Endothelial cell of coronary artery (primary cell): ENCODE results near the gene GGA3. TPM values are rescaled to one million over a fixed set of nuclear protein-coding genes. Genes with fewer than 3 reads are reported as not detected.

Experiments used
- total RNA-seq: library from RNA; depleted of rRNA; stranded (reverse); fragments of >200 nt; gene quantifications from 2 replicates; pipeline ENCODE4 v1.2.3, GENCODE V29; 2014

The GGA3 gene, protein sequence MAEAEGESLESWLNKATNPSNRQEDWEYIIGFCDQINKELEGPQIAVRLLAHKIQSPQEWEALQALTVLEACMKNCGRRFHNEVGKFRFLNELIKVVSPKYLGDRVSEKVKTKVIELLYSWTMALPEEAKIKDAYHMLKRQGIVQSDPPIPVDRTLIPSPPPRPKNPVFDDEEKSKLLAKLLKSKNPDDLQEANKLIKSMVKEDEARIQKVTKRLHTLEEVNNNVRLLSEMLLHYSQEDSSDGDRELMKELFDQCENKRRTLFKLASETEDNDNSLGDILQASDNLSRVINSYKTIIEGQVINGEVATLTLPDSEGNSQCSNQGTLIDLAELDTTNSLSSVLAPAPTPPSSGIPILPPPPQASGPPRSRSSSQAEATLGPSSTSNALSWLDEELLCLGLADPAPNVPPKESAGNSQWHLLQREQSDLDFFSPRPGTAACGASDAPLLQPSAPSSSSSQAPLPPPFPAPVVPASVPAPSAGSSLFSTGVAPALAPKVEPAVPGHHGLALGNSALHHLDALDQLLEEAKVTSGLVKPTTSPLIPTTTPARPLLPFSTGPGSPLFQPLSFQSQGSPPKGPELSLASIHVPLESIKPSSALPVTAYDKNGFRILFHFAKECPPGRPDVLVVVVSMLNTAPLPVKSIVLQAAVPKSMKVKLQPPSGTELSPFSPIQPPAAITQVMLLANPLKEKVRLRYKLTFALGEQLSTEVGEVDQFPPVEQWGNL
- 9.4 and 10.7 TPM in 2 replicates for total RNA-seq

DNA sequence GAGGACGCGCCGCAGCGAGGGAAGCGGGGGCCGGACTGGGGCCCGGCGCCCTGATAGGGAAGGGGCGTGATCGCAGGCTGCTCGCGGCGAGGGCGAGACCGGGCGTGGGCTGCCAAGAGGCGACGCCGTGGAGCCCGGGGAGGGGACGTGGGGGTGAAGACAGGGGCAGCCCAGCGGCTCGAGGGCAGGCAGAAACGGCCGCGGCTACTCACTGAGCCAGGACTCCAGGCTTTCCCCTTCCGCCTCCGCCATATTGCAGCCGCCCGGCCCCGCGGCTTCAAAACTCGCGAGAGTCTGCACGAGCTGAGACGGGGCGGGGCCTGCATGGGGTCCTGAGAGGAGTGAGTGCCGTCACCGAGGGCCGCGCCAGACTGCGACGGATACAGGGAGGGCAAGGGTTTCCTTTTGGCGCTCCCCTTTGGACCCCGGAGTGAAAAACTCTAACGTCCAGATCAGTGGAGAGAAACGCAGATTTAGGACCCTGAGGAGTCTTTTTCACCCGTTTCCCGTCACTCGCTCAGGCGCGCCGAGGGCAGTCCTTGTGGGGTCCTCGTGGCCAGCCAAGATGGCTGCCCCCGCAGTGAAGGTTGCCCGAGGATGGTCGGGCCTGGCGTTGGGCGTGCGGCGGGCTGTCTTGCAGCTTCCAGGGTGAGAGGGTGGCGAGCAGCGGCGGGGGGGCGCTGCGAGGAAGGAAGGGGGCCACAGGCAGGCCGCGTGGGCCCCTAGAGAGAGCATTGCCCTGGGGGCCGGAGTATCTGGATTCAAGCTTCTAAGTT lies at the start of gene GGA3, which contains the start of gene MRPS7:
TSS of gene GGA3 (minus strand) at position 271 of the 776 bp plus-strand sequence. CDS start at position 252, 19 bp downstream.
TSS of gene MRPS7 (plus strand) at position 544 of the 776 bp plus-strand sequence. CDS start at position 566, 22 bp downstream.

DNA sequence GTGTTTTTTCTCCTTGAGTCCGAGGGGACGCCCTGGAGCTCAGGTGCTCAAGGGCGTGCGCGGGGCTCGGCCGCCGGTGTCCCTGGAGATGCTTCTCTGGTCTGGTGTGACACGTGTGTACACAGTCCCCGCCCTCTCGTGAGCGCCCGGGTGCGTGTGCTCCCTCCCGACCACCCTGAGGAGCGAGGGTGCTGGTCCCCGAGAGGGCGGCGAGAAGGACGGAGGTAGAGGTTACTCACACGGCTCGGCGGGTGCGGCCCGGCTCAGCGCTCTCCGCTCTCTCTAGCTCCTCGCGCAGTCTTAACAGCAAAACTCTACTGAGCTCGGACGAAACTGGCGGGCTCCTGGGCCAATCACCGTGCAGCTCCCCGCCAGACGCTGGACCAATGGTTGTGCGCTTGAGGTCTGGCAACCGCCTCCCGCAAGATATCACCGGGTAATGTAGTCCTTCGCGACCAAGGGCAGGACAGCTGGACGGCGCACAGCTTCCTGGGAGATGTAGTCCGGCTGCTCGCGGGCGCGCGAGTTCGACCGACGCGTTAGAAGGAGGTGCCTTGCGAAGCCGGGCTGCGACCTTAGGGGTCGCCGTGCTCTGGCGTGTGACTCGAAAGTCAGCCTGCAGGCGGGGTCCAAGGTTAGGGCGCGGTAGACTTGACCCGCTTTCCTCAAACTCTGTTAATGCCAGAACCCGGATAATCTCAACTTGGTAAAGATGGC lies 27.9 kb upstream of the GGA3 start, which contains the start of gene SLC25A19:
TSS of gene SLC25A19 (minus strand) at position 319 of the 717 bp plus-strand sequence. CDS start 2,669 bp downstream, outside the sequence.

GRCh38 chr17:75270966-75271232 lies 9.5 kb upstream of the GGA3 start, which contains the start of gene MIF4GD:
Gene MIF4GD, minus strand, starts transcription at chr17:75271231. Its CDS starts 1,036 bp downstream, at chr17:75270195.

DNA sequence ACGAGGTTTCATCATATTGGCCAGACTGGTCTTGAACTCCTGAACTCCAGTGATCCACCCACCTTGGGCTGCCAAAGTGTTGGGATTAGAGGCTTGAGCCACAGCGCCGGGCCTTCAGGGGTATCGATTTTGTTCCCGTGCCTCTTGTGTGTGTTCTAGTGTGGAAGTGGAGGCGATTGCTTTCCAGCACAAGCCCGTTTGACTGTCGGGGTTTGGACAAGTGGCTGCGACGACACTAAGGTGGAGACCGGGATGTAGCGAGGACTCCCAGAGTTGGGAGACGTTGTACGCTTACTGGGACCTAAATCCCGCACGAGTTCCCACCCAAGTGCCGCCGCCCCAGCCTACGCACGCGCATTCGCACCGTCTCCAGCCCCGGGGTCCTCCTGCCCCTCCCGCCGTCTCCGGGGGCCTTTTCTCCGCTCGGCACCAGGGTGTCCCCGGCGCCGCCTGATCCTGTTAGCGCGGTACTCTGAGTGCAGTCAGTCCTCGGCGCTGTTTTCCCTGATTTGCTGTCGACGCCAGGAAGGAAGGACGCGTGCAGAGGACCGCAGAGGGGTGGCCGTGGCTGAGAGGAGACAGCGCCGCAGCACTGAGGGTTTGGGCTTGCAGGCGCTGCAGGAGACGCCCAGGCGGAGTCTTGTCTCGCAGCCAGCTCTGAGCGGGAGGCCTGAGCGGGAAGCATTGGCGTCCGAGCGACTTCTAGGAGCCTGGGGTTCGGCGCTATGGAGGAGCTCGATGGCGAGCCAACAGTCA lies 56.2 kb downstream of the GGA3 start, which contains the start of gene NUP85:
TSS of gene NUP85 (plus strand) at position 643 of the 756 bp plus-strand sequence. CDS start at position 726, 83 bp downstream.

Other genes starting within 250 kb of the GGA3 start
- gene MRPL58, start 248.9 kb downstream of the GGA3 start, total RNA-seq = 31.3 and 40.7 TPM in 2 replicates
- 220 and 246 TPM in 2 replicates for gene ATP5PD, start 214.6 kb downstream of the GGA3 start, total RNA-seq
- 11.2 and 12.1 TPM in 2 replicates for gene KCTD2, start 214.4 kb downstream of the GGA3 start, total RNA-seq
- gene SLC16A5, start 173.7 kb downstream of the GGA3 start, total RNA-seq = 5.8 and 8.1 TPM in 2 replicates
- 2.4 and 3.9 TPM in 2 replicates for gene ARMC7, start 151.6 kb downstream of the GGA3 start, total RNA-seq
- gene NT5C, start 129.9 kb downstream of the GGA3 start, total RNA-seq = 11.3 and 23.4 TPM in 2 replicates
- gene JPT1, start 107.1 kb downstream of the GGA3 start, total RNA-seq = 126 and 201 TPM in 2 replicates
- gene SUMO2, start 78.6 kb downstream of the GGA3 start, total RNA-seq = 153 TPM in 2 replicates
- 35.2 and 49.8 TPM in 2 replicates for gene NUP85, start 55.9 kb downstream of the GGA3 start, total RNA-seq
- gene MRPS7, start 273 bp upstream of the GGA3 start, total RNA-seq = 62.6 and 80.9 TPM in 2 replicates
- gene MIF4GD, start 9.6 kb upstream of the GGA3 start, total RNA-seq = 7.6 and 9.5 TPM in 2 replicates
- gene SLC25A19, start 27.8 kb upstream of the GGA3 start, total RNA-seq = 8.3 and 9.5 TPM in 2 replicates
- gene GRB2, start 144.1 kb upstream of the GGA3 start, total RNA-seq = 76.8 and 82.9 TPM in 2 replicates
- gene TMEM94, start 195.0 kb upstream of the GGA3 start, total RNA-seq = 18.1 and 24.7 TPM in 2 replicates